Stimulated activated naive CD4-positive, alpha-beta T cell treated with Interleukin-2 at 50 U/mL for 16 hours (primary cell): ENCODE data around the gene TBX5.

Source experiments
- DNase-seq: peaks from one replicate; lab custom pipeline; 2025; lab: John Stamatoyannopoulos, UW

Gene TBX5

GRCh38 chr12:114430306-114430705 is 24.4 kb upstream of the TBX5 start:
- no peak for DNase-seq

DNA sequence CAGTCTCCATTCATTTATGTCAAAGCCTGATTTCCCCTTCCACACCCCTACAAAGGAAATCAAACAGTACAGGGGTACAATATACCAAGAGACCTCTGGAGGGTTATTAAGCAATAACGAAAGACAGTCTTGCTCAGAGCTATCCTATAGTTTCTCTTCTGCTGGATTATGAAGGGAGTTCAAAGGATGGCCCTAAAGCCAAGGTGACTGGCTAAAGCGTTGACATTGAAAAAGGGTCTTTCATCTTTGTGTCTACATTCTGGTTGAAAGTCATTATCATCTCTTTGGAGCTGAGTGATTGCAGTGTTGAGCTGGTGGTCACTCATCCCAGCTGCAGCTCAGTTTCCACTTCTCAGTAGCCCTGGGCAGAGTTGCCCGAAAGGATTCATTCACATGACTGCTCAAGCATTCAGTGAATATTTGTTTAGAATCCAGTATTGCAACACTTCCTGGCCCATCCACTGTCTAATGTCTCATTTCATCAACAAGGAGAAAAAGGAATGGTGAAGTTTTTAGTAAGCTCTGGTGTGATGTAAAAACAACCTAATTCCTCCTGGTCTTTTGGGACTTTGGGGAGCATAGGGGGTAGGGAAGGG is 19.2 kb upstream of the TBX5 start:
- no peak for DNase-seq

DNA sequence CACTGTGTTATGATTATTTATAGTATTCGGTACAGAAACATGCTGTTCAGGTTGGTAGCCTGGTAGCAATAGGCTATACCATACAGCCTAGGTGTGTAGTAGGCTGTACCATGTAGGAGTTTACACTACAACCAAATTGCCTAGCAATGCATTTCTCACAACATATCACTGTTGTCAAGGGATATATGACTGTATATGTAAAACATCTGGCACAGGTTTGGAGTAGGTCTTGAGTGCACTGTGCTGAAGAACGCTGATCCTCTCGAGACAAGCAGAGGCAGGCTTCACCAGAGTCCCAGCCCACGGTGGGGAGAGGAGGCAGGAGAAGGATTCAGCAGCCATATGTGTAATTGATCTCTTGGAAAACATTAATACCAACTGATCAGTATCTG is 15.0 kb upstream of the TBX5 start:
- DNase-seq: no peak

DNA sequence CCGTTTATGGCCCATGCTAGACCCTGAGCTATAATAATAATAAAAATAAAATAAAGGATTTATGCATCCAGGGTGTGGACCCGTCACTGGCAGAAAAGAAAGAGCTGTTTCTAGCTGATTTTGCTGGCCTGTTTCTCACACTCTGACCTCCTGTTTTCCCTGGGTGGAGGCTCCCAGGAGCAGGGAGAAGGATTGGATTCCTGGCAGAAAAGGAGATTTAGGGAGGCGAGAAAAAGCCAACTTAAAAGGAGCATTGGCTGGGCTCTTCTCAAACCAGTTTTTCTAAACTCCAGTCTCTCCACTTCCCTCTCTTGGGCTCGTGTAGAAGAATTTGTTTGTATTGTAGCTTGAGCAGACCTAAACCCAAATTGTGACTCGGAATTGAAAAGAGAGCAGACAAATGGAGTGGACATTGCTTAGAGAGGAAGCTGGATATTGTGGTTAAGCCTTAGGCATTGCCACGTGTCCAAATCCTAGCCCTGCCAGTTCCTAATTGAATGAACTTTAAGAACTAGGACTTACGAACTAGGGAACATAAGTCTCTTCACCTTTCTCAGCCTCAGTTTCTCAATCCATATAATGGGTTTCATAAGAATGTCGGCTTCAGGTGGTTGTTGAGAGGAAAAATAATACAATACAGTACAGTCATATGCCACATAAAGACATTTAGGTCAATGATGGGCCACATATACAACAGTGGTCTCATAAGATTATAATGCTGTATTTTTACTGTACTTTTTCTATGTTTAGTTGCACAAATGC is 14.4 kb upstream of the TBX5 start:
- no peak for DNase-seq

GRCh38 chr12:114416028-114416427 is 10.1 kb upstream of the TBX5 start:
- no peak for DNase-seq

GRCh38 chr12:114415525-114415868 is 9.6 kb upstream of the TBX5 start:
- no peak for DNase-seq

- DNase-seq: no peak
Observed at GRCh38 chr12:114414866-114415524, 9.1 kb upstream of the TBX5 start.

DNA sequence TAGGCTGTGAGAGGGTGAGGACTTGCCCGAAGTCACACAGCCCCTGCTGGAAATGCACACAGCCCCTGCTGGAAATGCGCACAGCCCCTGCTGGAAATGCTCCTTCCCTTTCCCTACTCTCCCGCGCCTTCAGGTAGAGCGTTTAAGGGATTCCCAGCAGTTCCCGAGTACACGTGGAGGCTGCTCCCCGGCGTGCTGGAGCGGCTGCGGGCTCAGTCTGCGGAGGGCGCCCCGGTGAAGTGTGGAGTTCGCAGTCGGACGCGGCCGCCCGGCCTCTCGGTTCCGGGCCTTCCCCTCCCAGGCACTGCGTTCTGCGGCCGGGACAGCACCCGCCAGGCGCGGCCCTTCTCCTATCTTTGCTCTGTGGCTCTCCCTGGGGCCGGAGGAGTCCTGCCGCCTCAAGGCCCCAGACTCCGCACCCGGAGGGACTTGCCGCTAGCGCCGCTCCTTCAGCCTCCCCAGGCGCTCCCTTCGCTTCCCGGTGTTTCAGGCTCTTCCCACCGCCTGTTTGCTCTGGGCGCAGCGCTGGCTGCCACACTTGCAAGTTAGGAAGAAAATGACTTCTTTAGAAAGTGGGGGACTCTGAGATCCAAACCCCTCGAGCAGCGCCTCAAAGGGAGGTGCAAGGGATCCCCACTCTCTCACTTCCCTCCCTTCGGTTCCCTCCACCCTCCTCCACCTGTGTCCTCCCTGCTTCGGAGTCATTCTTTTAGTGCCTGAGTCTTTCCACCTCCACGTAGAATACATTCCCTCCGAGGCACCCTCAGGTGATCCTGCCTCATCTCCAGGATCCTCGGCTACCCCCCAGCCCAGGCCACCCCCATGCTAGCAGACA is 8.3 kb upstream of the TBX5 start:
- no peak for DNase-seq

GRCh38 chr12:114412825-114413749 is 7.1 kb upstream of the TBX5 start:
- DNase-seq: no peak

GRCh38 chr12:114412307-114412706 is 6.4 kb upstream of the TBX5 start:
- no peak for DNase-seq

DNA sequence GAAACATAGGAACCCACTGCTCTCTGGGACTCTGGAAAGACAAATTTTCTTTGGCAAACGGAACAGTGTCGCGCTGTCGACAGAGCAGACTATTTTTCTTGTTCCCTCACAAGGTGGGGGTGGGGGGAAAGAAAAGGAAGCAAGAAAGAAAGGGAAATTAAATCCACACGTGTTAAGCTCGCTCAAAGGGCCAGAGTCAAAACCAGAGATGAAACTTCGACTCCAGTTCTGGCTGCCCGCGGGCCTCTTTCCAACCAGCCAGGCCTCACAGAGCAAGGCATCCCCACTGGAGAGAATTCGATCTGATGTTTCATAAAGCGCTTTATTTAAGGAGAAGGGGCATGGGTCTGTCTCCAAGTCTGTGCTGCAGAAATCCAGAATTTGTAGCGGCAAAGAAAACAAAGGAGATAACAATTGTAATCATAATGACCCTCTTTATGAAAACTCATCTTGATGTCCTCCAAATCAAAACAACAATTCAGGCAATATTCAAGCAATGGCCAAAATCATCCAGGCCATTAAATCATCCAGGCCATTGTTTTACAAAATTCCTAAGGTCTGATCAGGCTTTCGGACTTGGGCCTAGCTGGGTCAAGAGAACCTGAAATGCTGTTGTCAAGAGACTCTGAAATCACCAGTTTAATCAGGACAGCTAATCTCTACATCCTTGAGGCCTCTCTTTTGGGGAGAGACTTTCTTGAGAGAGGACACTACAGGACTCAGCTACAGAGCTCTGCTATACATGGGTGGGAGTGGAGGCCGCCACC is 5.3 kb upstream of the TBX5 start:
- no peak for DNase-seq

DNA sequence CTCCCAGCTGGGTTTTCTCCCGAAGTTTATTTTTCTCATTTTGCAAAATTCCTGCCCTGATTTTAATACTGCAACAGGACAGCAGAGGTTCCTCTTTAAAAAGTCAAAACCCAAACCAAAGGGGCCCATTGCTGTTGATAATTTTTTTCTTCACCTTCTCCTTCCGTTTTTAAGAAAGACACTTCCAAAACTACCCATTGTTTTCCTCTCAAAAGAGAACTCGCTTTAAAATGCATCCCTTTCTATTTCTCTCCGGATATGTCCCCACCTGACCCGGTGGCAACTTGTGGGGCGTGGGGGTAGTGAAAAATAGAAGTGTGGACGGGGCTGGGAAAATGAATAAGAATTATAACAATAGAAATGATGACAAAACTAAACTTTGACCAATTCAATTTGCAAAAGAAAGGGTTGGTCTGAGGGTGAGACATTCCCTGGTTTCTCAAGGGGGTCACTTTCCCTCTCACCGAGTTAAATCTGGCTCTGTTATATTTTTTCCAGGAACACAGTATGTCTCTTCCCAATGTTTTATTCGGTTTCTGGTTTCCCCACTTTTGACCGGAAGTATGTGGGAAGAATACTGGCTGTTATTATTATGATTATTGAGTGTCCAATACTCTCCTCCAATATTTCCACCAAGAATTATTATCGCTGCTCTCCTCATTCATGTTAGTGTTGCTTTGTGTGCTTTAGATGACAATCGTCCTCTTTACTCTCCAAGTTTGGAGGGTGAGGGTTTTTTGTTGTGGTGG is 4.1 kb upstream of the TBX5 start:
- DNase-seq: no peak

GRCh38 chr12:114408886-114409851 is 3.2 kb upstream of the TBX5 start:
- DNase-seq: no peak

- DNase-seq: no peak
Observed at GRCh38 chr12:114408471-114408885, 2.5 kb upstream of the TBX5 start.

GRCh38 chr12:114407842-114408411 is 2.0 kb upstream of the TBX5 start:
- DNase-seq: no peak

DNA sequence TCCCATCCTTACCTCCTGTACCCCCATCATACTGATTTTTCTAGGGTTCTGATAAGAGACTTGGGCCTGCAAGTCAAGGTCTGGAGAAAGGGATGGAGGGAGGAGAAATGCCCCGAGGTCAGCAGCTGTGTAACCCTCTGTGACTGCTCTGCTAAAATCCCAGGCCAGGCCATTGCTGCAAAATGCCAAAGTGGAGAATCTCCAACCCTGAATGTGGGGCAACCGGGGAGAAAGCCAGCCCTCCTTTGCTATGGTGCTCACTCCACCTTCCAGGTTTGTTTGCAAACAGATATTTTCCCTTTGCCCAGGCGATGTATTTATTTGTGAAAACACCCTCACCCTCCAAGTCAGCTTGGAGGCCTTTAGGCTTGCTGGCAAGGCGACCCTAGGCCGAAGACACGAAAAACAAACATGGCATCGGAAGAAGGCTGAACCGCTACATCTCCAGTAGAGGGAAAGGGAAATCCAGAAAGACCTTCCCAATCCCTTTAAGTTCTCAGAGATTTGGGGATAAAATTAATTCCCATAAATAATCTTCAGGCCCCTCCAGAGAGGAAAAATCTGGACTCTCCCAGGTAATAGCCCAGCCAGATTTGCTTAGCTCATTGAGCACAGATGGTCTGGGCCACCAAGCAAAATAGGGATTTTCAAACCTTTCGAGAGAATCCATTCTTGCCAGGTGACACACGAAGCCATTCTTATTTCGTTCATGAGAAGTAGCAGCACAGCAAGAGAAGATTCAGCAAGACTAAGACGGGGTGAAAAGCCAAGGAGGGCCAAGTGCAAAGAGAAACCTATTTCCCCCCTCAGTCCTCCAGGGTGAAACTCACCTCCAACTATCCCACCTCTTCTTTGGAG is 1.3 kb upstream of the TBX5 start:
- DNase-seq: no peak

GRCh38 chr12:114406316-114406983 is 506 bp upstream of the TBX5 start:
- no peak for DNase-seq
